ENCODE results near the gene ARPC1A.

- TF ChIP-seq CTCF (IDR thresholded peaks at IDR 0.05) (no peak), POLR2A (IDR thresholded peaks at IDR 0.05) (no peak)
These were observed 66.3 kb downstream of the ARPC1A start for GRCh38 chr7:99392046-99392445.
